ENCODE measurements around the gene MCC. TPM values are rescaled to one million over a fixed set of nuclear protein-coding genes. Genes with fewer than 3 reads are reported as not detected.

MCC gene
- total RNA-seq, 1 donor from 2014 or later, result 14.0 TPM

DNA sequence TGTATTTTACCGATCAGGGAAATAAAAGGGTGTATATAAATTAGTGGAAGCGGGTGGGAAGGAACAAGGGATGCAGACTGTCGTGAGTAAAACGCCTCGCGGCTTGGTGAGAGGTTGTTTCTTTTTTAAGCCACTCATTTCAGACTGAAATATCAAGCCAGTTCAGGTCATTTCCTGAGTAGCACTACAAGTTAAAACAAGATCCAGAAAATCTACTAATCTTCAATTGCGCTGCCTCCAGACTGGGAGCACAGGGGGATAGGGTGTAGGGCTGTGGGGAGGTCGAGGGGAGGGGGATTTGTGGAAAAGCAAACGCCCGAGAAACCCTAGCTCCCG lies 194.3 kb downstream of the MCC start:
- Mint-ChIP-seq H3K9me3 (ENCODE audit: unreplicated experiment) (no peaks in the 10 kb centered on the region), H3K36me3 (ENCODE audit: unreplicated experiment) (no peaks in the 10 kb centered on the region), H3K4me1 (ENCODE audit: unreplicated experiment) (peaks cover 20% of the 10 kb centered on the region), H3K4me3 (ENCODE audit: unreplicated experiment) (peak overlapping the region; percentile 87), H3K27ac (ENCODE audit: unreplicated experiment) (peak overlapping the region; percentile 95), H3K27me3 (ENCODE audit: unreplicated experiment) (peaks cover 2% of the 10 kb centered on the region)
- DNase-seq (ENCODE audit: extremely low spot score, unreplicated experiment), result no peak
- TF ChIP-seq, protein P1, sequence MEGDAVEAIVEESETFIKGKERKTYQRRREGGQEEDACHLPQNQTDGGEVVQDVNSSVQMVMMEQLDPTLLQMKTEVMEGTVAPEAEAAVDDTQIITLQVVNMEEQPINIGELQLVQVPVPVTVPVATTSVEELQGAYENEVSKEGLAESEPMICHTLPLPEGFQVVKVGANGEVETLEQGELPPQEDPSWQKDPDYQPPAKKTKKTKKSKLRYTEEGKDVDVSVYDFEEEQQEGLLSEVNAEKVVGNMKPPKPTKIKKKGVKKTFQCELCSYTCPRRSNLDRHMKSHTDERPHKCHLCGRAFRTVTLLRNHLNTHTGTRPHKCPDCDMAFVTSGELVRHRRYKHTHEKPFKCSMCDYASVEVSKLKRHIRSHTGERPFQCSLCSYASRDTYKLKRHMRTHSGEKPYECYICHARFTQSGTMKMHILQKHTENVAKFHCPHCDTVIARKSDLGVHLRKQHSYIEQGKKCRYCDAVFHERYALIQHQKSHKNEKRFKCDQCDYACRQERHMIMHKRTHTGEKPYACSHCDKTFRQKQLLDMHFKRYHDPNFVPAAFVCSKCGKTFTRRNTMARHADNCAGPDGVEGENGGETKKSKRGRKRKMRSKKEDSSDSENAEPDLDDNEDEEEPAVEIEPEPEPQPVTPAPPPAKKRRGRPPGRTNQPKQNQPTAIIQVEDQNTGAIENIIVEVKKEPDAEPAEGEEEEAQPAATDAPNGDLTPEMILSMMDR (IDR thresholded peaks at IDR 0.05), result no peak

DNA sequence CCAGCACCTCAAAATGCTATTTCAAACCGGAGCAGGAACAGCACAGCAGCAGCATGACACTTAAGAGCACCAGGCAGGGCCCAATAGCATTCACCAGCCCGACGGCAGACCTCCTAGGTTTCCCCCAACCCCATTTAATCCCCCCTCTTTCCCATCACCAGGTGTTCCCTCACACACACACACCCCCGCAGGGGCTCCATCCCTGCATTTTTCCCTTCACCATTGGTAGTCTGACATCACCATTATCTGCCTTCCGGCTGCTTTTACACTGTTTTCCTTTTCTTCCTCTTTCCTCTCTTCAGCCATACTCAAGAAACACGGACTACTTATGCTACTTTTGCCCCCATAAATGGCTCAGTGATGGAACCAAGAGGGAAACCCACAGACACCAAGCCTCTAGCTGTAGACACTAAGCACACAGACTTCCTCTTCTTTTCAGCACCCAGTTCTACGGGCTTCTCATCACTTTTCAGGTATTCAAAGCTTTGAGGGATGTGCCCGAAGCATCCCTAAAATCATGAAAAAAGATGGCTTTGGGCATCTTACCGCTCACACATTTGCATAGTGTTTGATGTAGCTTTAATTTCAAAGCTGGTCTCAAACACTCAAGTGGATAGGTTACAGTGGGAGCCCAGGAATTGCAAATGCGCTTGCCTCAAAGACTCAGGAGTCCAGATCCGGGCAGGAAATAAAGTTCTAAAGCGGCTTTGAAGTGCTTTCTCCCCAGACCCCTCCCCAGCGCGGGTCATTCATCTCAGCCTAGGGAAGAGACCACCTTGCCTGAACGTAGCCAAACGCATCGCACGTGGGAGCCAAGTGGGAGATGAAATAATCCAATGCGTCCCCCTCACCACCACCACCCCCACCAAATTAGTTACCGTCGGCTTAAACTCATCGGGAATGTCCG lies 194.9 kb downstream of the MCC start:
- H3K9me3 Mint-ChIP-seq (ENCODE audit: unreplicated experiment), result no peaks in the 10 kb centered on the region
- no peak for DNase-seq (ENCODE audit: extremely low spot score, unreplicated experiment)
- peaks cover 2% of the 10 kb centered on the region for H3K27me3 Mint-ChIP-seq (ENCODE audit: unreplicated experiment)
- H3K36me3 Mint-ChIP-seq (ENCODE audit: unreplicated experiment), result no peaks in the 10 kb centered on the region
- TF ChIP-seq, protein P1 (IDR thresholded peaks at IDR 0.05), result no peak
- H3K4me1 Mint-ChIP-seq (ENCODE audit: unreplicated experiment), result peaks cover 20% of the 10 kb centered on the region
- H3K4me3 Mint-ChIP-seq (ENCODE audit: unreplicated experiment), result peak overlapping the region; percentile 87
- H3K27ac Mint-ChIP-seq (ENCODE audit: unreplicated experiment), result peak overlapping the region; percentile 95

DNA sequence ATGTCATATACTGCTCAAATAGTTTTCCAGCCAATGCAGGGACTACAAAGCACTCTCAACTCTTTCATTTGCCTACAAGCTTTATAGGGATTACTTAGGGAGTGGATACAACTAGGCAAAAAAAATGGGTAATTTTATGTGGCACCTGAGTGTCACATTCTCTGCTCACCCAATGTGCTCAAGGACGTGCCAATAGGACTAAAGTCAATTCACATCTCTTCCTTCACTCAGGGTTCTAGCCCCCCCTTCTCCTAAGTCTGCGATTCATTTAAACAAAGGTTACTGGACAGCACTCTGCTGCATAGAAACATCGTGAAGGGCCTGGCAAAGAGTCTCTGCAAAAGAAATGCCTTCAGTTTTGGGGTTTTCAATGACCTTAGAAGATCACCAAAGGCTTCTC lies 195.8 kb downstream of the MCC start:
- no peak overlapping the region for H3K4me3 Mint-ChIP-seq (ENCODE audit: unreplicated experiment)
- no peaks in the 10 kb centered on the region for H3K36me3 Mint-ChIP-seq (ENCODE audit: unreplicated experiment)
- DNase-seq (ENCODE audit: extremely low spot score, unreplicated experiment), result no peak
- H3K27me3 Mint-ChIP-seq (ENCODE audit: unreplicated experiment), result peaks cover 2% of the 10 kb centered on the region
- H3K27ac Mint-ChIP-seq (ENCODE audit: unreplicated experiment), result no peak overlapping the region
- H3K4me1 Mint-ChIP-seq (ENCODE audit: unreplicated experiment), result peaks cover 20% of the 10 kb centered on the region
- no peaks in the 10 kb centered on the region for H3K9me3 Mint-ChIP-seq (ENCODE audit: unreplicated experiment)
- TF ChIP-seq, protein P1 (IDR thresholded peaks at IDR 0.05), result no peak

DNA sequence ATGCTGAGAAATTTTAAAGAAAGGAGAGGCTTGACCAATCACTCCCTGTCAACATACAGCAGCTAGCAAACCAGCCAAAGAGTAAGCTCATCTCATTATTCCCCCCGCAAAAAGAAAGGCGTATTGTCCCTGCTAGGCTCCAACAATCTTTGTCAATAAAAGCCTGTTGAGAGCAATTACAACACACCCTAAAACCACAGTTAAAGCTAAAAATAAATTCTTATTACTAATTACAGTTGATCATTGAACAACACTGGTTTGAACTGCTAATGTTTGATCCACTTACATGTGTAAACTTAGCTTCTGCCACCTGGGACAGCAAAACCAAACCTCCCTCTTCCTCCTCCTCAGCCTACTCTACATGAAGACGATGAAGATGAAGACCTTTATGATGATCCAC lies 204.7 kb downstream of the MCC start:
- Mint-ChIP-seq H3K27me3 (ENCODE audit: unreplicated experiment) (no peaks in the 10 kb centered on the region), H3K4me3 (ENCODE audit: unreplicated experiment) (no peak overlapping the region), H3K4me1 (ENCODE audit: unreplicated experiment) (peaks cover 2% of the 10 kb centered on the region), H3K9me3 (ENCODE audit: unreplicated experiment) (no peaks in the 10 kb centered on the region), H3K27ac (ENCODE audit: unreplicated experiment) (no peak overlapping the region), H3K36me3 (ENCODE audit: unreplicated experiment) (no peaks in the 10 kb centered on the region)
- TF ChIP-seq, protein P1 (IDR thresholded peaks at IDR 0.05), result no peak
- no peak for DNase-seq (ENCODE audit: extremely low spot score, unreplicated experiment)

DNA sequence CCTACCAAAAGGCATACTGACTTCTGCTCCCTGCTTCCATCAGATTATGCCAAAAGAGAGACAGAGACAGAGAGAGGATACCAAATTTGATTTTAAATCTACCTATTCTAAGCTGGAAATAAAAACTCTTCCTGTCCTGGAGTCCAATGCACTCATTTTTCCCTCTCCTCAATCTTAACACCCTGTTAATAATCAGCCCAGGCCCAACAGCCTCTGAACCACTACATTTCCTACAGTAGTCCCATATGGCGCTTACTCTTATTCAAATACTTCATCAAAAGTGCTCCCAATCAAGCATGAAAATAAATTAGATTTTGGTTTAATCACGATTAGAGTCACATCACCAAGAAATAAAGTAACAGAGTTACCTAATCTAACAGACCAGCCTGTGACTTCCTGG lies 205.8 kb downstream of the MCC start:
- H3K27me3 Mint-ChIP-seq (ENCODE audit: unreplicated experiment), result no peaks in the 10 kb centered on the region
- TF ChIP-seq, protein P1 (IDR thresholded peaks at IDR 0.05), result no peak
- no peaks in the 10 kb centered on the region for H3K9me3 Mint-ChIP-seq (ENCODE audit: unreplicated experiment)
- no peak for DNase-seq (ENCODE audit: extremely low spot score, unreplicated experiment)
- no peak overlapping the region for H3K27ac Mint-ChIP-seq (ENCODE audit: unreplicated experiment)
- H3K4me1 Mint-ChIP-seq (ENCODE audit: unreplicated experiment), result peaks cover 2% of the 10 kb centered on the region
- no peaks in the 10 kb centered on the region for H3K36me3 Mint-ChIP-seq (ENCODE audit: unreplicated experiment)
- no peak overlapping the region for H3K4me3 Mint-ChIP-seq (ENCODE audit: unreplicated experiment)

All from osteocyte (in vitro differentiated cells).